Thymus (tissue), 14 donors: Measurements from ENCODE around the gene CCDC200. TPM values are rescaled to one million over a fixed set of nuclear protein-coding genes. Genes with fewer than 3 reads are reported as not detected.
"Not testable (repeated sequence)": the region's sequence is repeated elsewhere in the genome, so short reads cannot be mapped to it uniquely, and the experiment has no call there.

ENCODE experiments used
- DNase-seq, 9 donors: peaks; one replicate each; pipeline ENCODE4 v3.0.0-alpha.2; 2013; ENCODE audit warnings: low spot score in 9 of 9, low read depth in 6 of 9, missing footprints in 1 of 9
- H3K27ac ChIP-seq, 2 donors: one replicate each; pipeline ENCODE4 v1.5.1; 2013; ENCODE audit warnings: control low read depth in 1 of 2, low read depth in 1 of 2, low read length in 1 of 2, mild to moderate bottlenecking in 1 of 2, moderate library complexity in 1 of 2
- H3K27me3 ChIP-seq, 2 donors: one replicate each; pipeline ENCODE4 v1.5.1; 2013; ENCODE audit warnings: low read length in 1 of 2; ENCODE audit not compliant: control insufficient read depth in 2 of 2, insufficient read depth in 1 of 2
- H3K36me3 ChIP-seq, 2 donors: one replicate each; pipeline ENCODE4 v1.5.1; 2013; ENCODE audit warnings: low read length in 1 of 2, mild to moderate bottlenecking in 1 of 2, moderate library complexity in 1 of 2; ENCODE audit not compliant: control insufficient read depth in 2 of 2, insufficient read depth in 2 of 2
- H3K4me1 ChIP-seq, 2 donors: one replicate each; pipeline ENCODE4 v1.5.1; 2013; ENCODE audit warnings: low read length in 2 of 2; ENCODE audit not compliant: control insufficient read depth in 2 of 2, insufficient read depth in 2 of 2
- H3K4me3 ChIP-seq, 2 donors: one replicate each; pipeline ENCODE4 v1.5.1; 2013; ENCODE audit warnings: low read length in 2 of 2, control low read depth in 1 of 2, mild to moderate bottlenecking in 1 of 2
- H3K9me3 ChIP-seq, 2 donors: one replicate each; pipeline ENCODE4 v1.5.1; 2013; ENCODE audit warnings: low read length in 1 of 2, mild to moderate bottlenecking in 1 of 2; ENCODE audit not compliant: control insufficient read depth in 2 of 2, insufficient read depth in 1 of 2
- WGBS: extraction: QIAGEN DNeasy Blood & Tissue Kit; methylation state at CpG from one replicate; pipeline ENCODE4 v1.1.7; 2013; 5-methylcytosine and 5-hydroxymethylcytosine counted together
- long read RNA-seq, 10 donors: transcript quantifications; one replicate each; lab custom pipeline, GENCODE V29; 2026
- polyA plus RNA-seq: library from polyadenylated mRNA; stranded (reverse); fragments of 200-250 nt; gene quantifications from one replicate; pipeline ENCODE4 v1.2.3, GENCODE V29; 2013
- total RNA-seq: library from RNA; stranded (reverse); fragments of 120-200 nt; gene quantifications from one replicate; pipeline ENCODE4 v1.2.4, GENCODE V29; 2013
- donor health status: healthy.

CCDC200 gene
- total RNA-seq (not detected), polyA plus RNA-seq (0.39 TPM)
- long read RNA-seq, donor 1 = 0 reads
- long read RNA-seq, donor 2 = 0 reads
- long read RNA-seq, donor 3 = 0 reads
- long read RNA-seq, donor 4 = 0 reads
- long read RNA-seq, donor 5 = 0 reads
- long read RNA-seq, donor 6 = 0 reads
- long read RNA-seq, donor 7 = 0 reads
- long read RNA-seq, donor 8 = 0 reads
- long read RNA-seq, donor 9 = 0 reads
- long read RNA-seq, donor 10 = 0 reads

- Histone ChIP-seq H3K36me3 (peaks cover 0 to 13% of the 10 kb centered on the region in 2 donors), H3K4me1 (peaks cover 0 to 10% of the 10 kb centered on the region in 2 donors)
- H3K27me3 ChIP-seq, DNase-seq, H3K4me3 ChIP-seq, H3K9me3 ChIP-seq, H3K27ac ChIP-seq: not testable (repeated sequence)
- no CpG with 5 or more reads among the region's 7 CpGs for WGBS
Observed at GRCh38 chr17:43228020-43228782, at the start of gene CCDC200. Gene CCDC200 (minus strand): TSS chr17:43228623. CDS start chr17:43228554, 69 bp downstream.

GRCh38 chr17:43272914-43273313, 44.5 kb upstream of the CCDC200 start:
- H3K4me1 ChIP-seq, H3K4me3 ChIP-seq, H3K9me3 ChIP-seq, H3K27me3 ChIP-seq, H3K27ac ChIP-seq, DNase-seq, H3K36me3 ChIP-seq: not testable (repeated sequence)
- no CpG with 5 or more reads among the region's 30 CpGs for WGBS

GRCh38 chr17:43272483-43272882, 44.1 kb upstream of the CCDC200 start:
- H3K4me3 ChIP-seq, DNase-seq, H3K9me3 ChIP-seq, H3K4me1 ChIP-seq, H3K36me3 ChIP-seq, H3K27me3 ChIP-seq, H3K27ac ChIP-seq: not testable (repeated sequence)
- 29% methylated on average over 1 of the region's 12 CpGs for WGBS

GRCh38 chr17:43270552-43271504, 42.4 kb upstream of the CCDC200 start:
- not testable (repeated sequence) for H3K4me1 ChIP-seq, DNase-seq, H3K9me3 ChIP-seq, H3K36me3 ChIP-seq, H3K4me3 ChIP-seq, H3K27me3 ChIP-seq, H3K27ac ChIP-seq
- no CpG with 5 or more reads among the region's 43 CpGs for WGBS

GRCh38 chr17:43246456-43246855, 18.0 kb upstream of the CCDC200 start:
- H3K27ac ChIP-seq, H3K36me3 ChIP-seq, H3K4me3 ChIP-seq, H3K27me3 ChIP-seq, H3K9me3 ChIP-seq, H3K4me1 ChIP-seq, DNase-seq: not testable (repeated sequence)
- 4% methylated on average over 12 of the region's 23 CpGs for WGBS

- H3K4me1 ChIP-seq, H3K4me3 ChIP-seq, H3K27me3 ChIP-seq, DNase-seq, H3K36me3 ChIP-seq, H3K27ac ChIP-seq, H3K9me3 ChIP-seq: not testable (repeated sequence)
- 6% methylated on average over 3 of the region's 34 CpGs for WGBS
Observed at GRCh38 chr17:43240596-43241352, 12.4 kb upstream of the CCDC200 start.

GRCh38 chr17:43239597-43239996, 11.2 kb upstream of the CCDC200 start:
- H3K4me3 ChIP-seq, H3K4me1 ChIP-seq, H3K9me3 ChIP-seq, H3K36me3 ChIP-seq, H3K27me3 ChIP-seq, DNase-seq, H3K27ac ChIP-seq: not testable (repeated sequence)
- WGBS = no CpG with 5 or more reads among the region's 26 CpGs

GRCh38 chr17:43233877-43234276, 5.5 kb upstream of the CCDC200 start, which contains the start of gene RNU2-1:
Gene RNU2-1 (minus strand): TSS chr17:43233977.
- H3K27ac ChIP-seq, H3K9me3 ChIP-seq, H3K4me1 ChIP-seq, H3K4me3 ChIP-seq, H3K27me3 ChIP-seq, H3K36me3 ChIP-seq, DNase-seq: not testable (repeated sequence)
- no CpG with 5 or more reads among the region's 31 CpGs for WGBS
